Psoas muscle (tissue), 8 donors: ENCODE measurements around the gene ZNF433. TPM values are rescaled to one million over a fixed set of nuclear protein-coding genes. Genes with fewer than 3 reads are reported as not detected.
"Not testable (repeated sequence)": the region's sequence is repeated elsewhere in the genome, so short reads cannot be mapped to it uniquely, and the experiment has no call there.

Experiments
- ATAC-seq, 4 donors: fragments of 200-7000 bp; cut with Tn5 transposase; one replicate each; pipeline ENCODE4 v1.9.1; 2020; ENCODE audit warnings: moderate library complexity in 3 of 4, mild to moderate bottlenecking in 2 of 4
- DNase-seq, 2 donors: peaks; one replicate each; pipeline ENCODE4 v3.0.0-alpha.2; 2020
- H3K27ac ChIP-seq: fragments of 200-600 bp; one replicate; pipeline ENCODE4 v1.8.0; 2022
- H3K27me3 ChIP-seq, 3 donors: fragments of 200-600 bp in 1 of 3; one replicate each; pipeline versions ENCODE4 v1.6.1 to v1.8.0; 2013 to 2022; ENCODE audit warnings: low read length in 2 of 3, mild to moderate bottlenecking in 2 of 3, moderate library complexity in 1 of 3; ENCODE audit not compliant: insufficient read depth in 3 of 3
- H3K36me3 ChIP-seq, 2 donors: fragments of 200-600 bp in 1 of 2; one replicate each; pipeline versions ENCODE4 v1.6.1 to v1.8.0; 2013 to 2022; ENCODE audit warnings: low read depth in 1 of 2, mild to moderate bottlenecking in 1 of 2, moderate library complexity in 1 of 2; ENCODE audit not compliant: insufficient read depth in 1 of 2
- H3K4me1 ChIP-seq: fragments of 200-600 bp; one replicate; pipeline ENCODE4 v1.8.0; 2022
- H3K4me3 ChIP-seq: fragments of 200-600 bp; one replicate; pipeline ENCODE4 v1.8.0; 2022; ENCODE audit warnings: mild to moderate bottlenecking
- H3K9me3 ChIP-seq: fragments of 200-600 bp; one replicate; pipeline ENCODE4 v1.8.0; 2022
- CTCF ChIP-seq: fragments of 200-600 bp; IDR thresholded peaks from one replicate; pipeline ENCODE4 v1.8.0; 2022; ENCODE audit warnings: antibody characterized with exemption
- WGBS, 3 donors: extraction: QIAGEN DNeasy Blood & Tissue Kit; methylation state at CpG; one replicate each; pipeline versions ENCODE4 v1.1.6 to v1.1.7; 2013; 5-methylcytosine and 5-hydroxymethylcytosine counted together
- intact Hi-C, 2 donors: fragments of 100-400 bp; cut with DNase I; formaldehyde crosslinking; loops; one replicate each; pipeline versions ENCODE4 v1.11.0 to v1.14.2; 2022
- long read RNA-seq, 2 donors: library from polyadenylated mRNA; unstranded; transcript quantifications; one replicate each; pipeline ENCODE4 v2.0.0, GENCODE V29; 2021
- polyA plus RNA-seq, 3 donors: library from polyadenylated mRNA; stranded (reverse); fragments of 200-250 nt; gene quantifications; one replicate each; pipeline ENCODE4 v1.2.3, GENCODE V29; 2013
- total RNA-seq, 4 donors: library from RNA; stranded (reverse); fragmentation: NEBNext Ultra II Directional in 2 of 4; extraction: Animal tissue kit (Norgen Biotek cat#: 25700) in 2 of 4; gene quantifications; one replicate each; pipeline versions ENCODE4 v1.2.1 to v1.2.4, GENCODE V29; 2021 to 2023
- donor health status: healthy with polysubstance abuse.
- donor health status: DM: no; HTN: no; CAD: no; lungs with moderate emphysema.
- donor health status: Bipolar disorder and iron deficiency.
- donor health status: healthy.
- donor health status: DM: yes; HTN: yes; CAD: no.
- donor health status: DM: no; HTN: no; CAD: no.
- donor health status: DM: no; HTN: no; CAD: no.
- donor health status: DM: yes; HTN: yes; CAD: no.

The ZNF433 gene
- 1 to 10 TPM; 2.7 to 4.0 (median 3.1) TPM for total RNA-seq
- 1 to 10 TPM; 1.4 to 4.2 (median 2.8) TPM for polyA plus RNA-seq
- long read RNA-seq, donor 1, partial matches to known transcripts: 0 of 4 reads
- long read RNA-seq, donor 1, other reads (novel, unspliced or antisense): 1 of 4 reads
- long read RNA-seq, donor 2, partial matches to known transcripts: 0 of 9 reads
- long read RNA-seq, donor 2, other reads (novel, unspliced or antisense): 0 of 9 reads

- H3K36me3 ChIP-seq: peaks cover 0 to 3% of the 10 kb centered on the region in 2 donors
- intact Hi-C loops: no loop called here
- WGBS, 3 donors: 0 to 1% (median 1%) methylated on average over 58 to 68 of the region's 68 CpGs
- peaks cover 8% of the 10 kb centered on the region for H3K4me1 ChIP-seq
- H3K27me3 ChIP-seq: no peaks in the 10 kb centered on the region
- no peak for TF ChIP-seq CTCF
- peak; percentile 100 for ATAC-seq
- peak within 1 kb of the TSS; percentile 93 for H3K27ac ChIP-seq
- H3K4me3 ChIP-seq: peak within 1 kb of the TSS; percentile 98
- H3K9me3 ChIP-seq: no peaks in the 10 kb centered on the region
- DNase-seq: peak; percentile 95 to 96
Observed at GRCh38 chr19:12035220-12036172, at the start of gene ZNF433. Gene ZNF433, minus strand, starts transcription at chr19:12035679. Its CDS starts 140 bp downstream, at chr19:12035539.

GRCh38 chr19:12083336-12083735 lies 47.9 kb upstream of the ZNF433 start:
- WGBS, 3 donors: 95 to 98% (median 97%) methylated on average over 6 of the region's 6 CpGs
- Histone ChIP-seq H3K9me3 (peaks cover 68% of the 10 kb centered on the region), H3K36me3 (peaks cover 5 to 14% of the 10 kb centered on the region in 2 donors)
- H3K4me1 ChIP-seq, intact Hi-C loops, ATAC-seq, H3K27me3 ChIP-seq, H3K27ac ChIP-seq, H3K4me3 ChIP-seq, DNase-seq: not testable (repeated sequence)

- Histone ChIP-seq H3K4me3 (no peak overlapping the region), H3K9me3 (peaks cover 97% of the 10 kb centered on the region), H3K27ac (no peak overlapping the region), H3K27me3 (no peaks in the 10 kb centered on the region), H3K4me1 (no peaks in the 10 kb centered on the region), H3K36me3 (peaks cover 41 to 63% of the 10 kb centered on the region in 2 donors)
- DNase-seq: no peak
- WGBS, 3 donors: 82 to 97% (median 85%) methylated on average over 3 of the region's 3 CpGs
- no peak for ATAC-seq
- TF ChIP-seq CTCF: no peak
- intact Hi-C loops: no loop called here
Observed at GRCh38 chr19:12077375-12077774, 41.9 kb upstream of the ZNF433 start.

- H3K4me1 ChIP-seq, H3K27ac ChIP-seq, ATAC-seq, DNase-seq, H3K27me3 ChIP-seq, H3K4me3 ChIP-seq, intact Hi-C loops: not testable (repeated sequence)
- Histone ChIP-seq H3K36me3 (peaks cover 41 to 65% of the 10 kb centered on the region in 2 donors), H3K9me3 (peaks cover 100% of the 10 kb centered on the region)
- WGBS, 3 donors: 98 to 100% (median 98%) methylated on average over 3 of the region's 3 CpGs
Observed at GRCh38 chr19:12076331-12076730, 40.9 kb upstream of the ZNF433 start.

- peaks cover 100% of the 10 kb centered on the region for H3K9me3 ChIP-seq
Observed at GRCh38 chr19:12075538-12076139, 40.2 kb upstream of the ZNF433 start.

More at GRCh38 chr19:12075538-12076139, 40.2 kb upstream of the ZNF433 start:
- ATAC-seq (no peak), DNase-seq (no peak)
- peaks cover 41 to 67% of the 10 kb centered on the region in 2 donors for H3K36me3 ChIP-seq
- WGBS, 3 donors: 93 to 95% (median 95%) methylated on average over 3 of the region's 3 CpGs
- intact Hi-C loops: no loop called here
- no peak overlapping the region for H3K27ac ChIP-seq
- no peak for TF ChIP-seq CTCF
- H3K4me3 ChIP-seq: peak overlapping the region; percentile 4
- H3K27me3 ChIP-seq: no peaks in the 10 kb centered on the region
- no peaks in the 10 kb centered on the region for H3K4me1 ChIP-seq
